Measurements from ENCODE around the gene TMEM273. TPM values are rescaled to one million over a fixed set of nuclear protein-coding genes. Genes with fewer than 3 reads are reported as not detected.

TMEM273 gene
- polyA plus RNA-seq, 1 of the 3 experiments (the other 2 are of a cell fraction) = not detected

DNA sequence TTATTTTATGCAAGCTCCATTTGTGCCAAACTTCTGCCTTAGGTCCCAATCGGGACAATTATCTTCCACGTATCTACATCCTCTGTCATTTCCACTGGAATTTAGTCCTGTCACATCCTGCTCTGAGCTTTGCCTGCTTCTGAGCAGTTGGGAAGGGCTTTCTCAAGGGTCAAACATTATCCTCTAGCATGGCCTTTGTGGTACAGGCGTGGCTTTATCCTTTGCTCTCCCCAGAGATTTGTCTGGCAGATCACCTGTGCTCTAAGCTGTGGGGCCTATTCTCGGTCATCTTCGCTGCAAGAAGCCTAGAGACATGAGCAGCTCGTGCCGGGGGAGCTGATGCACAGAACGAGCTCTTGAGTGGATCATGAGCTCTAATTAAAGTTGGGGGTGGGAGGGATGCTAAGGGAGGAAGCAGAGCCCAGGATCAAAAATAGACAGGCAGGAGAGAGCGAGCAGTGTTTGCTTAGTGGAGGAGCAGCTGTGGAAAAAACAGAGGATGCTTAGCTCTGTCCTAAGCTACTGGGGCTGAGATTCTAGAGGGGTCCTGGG, 19.8 kb upstream of the TMEM273 start:
- no peaks in the 10 kb centered on the region for H3K9me2 ChIP-seq

DNA sequence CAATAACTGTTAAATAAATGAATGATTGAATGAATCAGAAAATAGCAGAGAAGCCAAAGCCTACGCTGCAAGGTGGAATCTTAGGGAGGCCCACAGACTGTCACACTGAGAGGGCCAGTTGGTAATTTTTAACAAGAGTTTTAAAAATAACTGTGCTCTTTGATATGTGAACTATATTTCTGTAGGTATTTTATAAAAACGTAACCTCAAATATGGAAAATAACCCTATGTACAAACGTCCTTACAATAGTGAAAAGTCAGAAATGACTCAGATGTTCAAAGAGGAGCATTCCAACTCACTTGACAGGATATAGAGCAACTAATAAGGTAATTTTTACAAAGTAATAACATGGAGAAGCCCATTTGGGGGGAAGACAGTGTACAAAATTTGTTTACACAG, 18.9 kb upstream of the TMEM273 start:
- Histone ChIP-seq H3K27ac (ENCODE audit: low read depth in 2 of 2, low read length in 1 of 2) (no peak overlapping the region), H3K27me3 (ENCODE audit: insufficient read depth) (no peaks in the 10 kb centered on the region), H3K9me3 (no peaks in the 10 kb centered on the region; the same call in 1 of the 2 replicates), H3F3A (replicated peaks; ENCODE audit: insufficient read depth) (no peaks in the 10 kb centered on the region), H2AFZ (ENCODE audit: low read depth) (no peak overlapping the region), H3K4me1 (ENCODE audit: control insufficient read depth in 1 of 2, insufficient read depth in 2 of 2, low read depth in 1 of 2, low read length in 1 of 2) (no peaks in the 10 kb centered on the region; a peak in 1 of 4 replicates), H3K9ac (no peak overlapping the region), H3K4me2 (no peak overlapping the region), H3K79me2 (ENCODE audit: insufficient read depth) (no peaks in the 10 kb centered on the region), H4K20me1 (ENCODE audit: insufficient read depth) (no peaks in the 10 kb centered on the region), H3K36me3 (replicated peaks in 1 of 2; ENCODE audit: control insufficient read depth in 1 of 2, insufficient read depth in 2 of 2, low read length in 1 of 2) (no peaks in the 10 kb centered on the region), H3K4me3 (ENCODE audit: low read depth in 2 of 2, low read length in 1 of 2) (no peak overlapping the region), H3K9me2 (no peaks in the 10 kb centered on the region)
- CTCF ChIA-PET = interaction anchor here (1.2 to 1.6 kb wide), 2 partner anchors 10 to 40 kb away, joined by 3 to 4 read pairs; no protein-coding TSS in a partner anchor
- WGBS (ENCODE audit: low lambda C conversion rate) = 30% methylated on average over 3 of the region's 3 CpGs
- no peak for DNase-seq
- POLR2A ChIA-PET = no interaction called here
- TF ChIP-seq, protein P1, sequence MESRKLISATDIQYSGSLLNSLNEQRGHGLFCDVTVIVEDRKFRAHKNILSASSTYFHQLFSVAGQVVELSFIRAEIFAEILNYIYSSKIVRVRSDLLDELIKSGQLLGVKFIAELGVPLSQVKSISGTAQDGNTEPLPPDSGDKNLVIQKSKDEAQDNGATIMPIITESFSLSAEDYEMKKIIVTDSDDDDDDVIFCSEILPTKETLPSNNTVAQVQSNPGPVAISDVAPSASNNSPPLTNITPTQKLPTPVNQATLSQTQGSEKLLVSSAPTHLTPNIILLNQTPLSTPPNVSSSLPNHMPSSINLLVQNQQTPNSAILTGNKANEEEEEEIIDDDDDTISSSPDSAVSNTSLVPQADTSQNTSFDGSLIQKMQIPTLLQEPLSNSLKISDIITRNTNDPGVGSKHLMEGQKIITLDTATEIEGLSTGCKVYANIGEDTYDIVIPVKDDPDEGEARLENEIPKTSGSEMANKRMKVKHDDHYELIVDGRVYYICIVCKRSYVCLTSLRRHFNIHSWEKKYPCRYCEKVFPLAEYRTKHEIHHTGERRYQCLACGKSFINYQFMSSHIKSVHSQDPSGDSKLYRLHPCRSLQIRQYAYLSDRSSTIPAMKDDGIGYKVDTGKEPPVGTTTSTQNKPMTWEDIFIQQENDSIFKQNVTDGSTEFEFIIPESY (IDR thresholded peaks at IDR 0.05; ENCODE audit: borderline replicate concordance, low read depth) = no peak
- TF ChIP-seq RXRA (IDR thresholded peaks at IDR 0.05; ENCODE audit: borderline replicate concordance, low read depth) (no peak), NFIC (IDR thresholded peaks at IDR 0.05; ENCODE audit: borderline replicate concordance) (no peak), MXI1 (IDR thresholded peaks at IDR 0.05; ENCODE audit: low read depth, low read length) (no peak), RCOR1 (IDR thresholded peaks at IDR 0.05; ENCODE audit: low read length) (no peak), POLR2AphosphoS5 (IDR thresholded peaks at IDR 0.05; ENCODE audit: low read depth, low read length) (no peak)
- TF ChIP-seq, protein P2, sequence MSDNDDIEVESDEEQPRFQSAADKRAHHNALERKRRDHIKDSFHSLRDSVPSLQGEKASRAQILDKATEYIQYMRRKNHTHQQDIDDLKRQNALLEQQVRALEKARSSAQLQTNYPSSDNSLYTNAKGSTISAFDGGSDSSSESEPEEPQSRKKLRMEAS (IDR thresholded peaks at IDR 0.05; ENCODE audit: low read depth) = no peak

More for the DNA sequence above, 19.8 kb upstream of the TMEM273 start:
- Histone ChIP-seq H3K79me2 (ENCODE audit: insufficient read depth) (no peaks in the 10 kb centered on the region), H3K27me3 (ENCODE audit: insufficient read depth) (no peaks in the 10 kb centered on the region), H4K20me1 (ENCODE audit: insufficient read depth) (no peaks in the 10 kb centered on the region), H3K27ac (ENCODE audit: low read depth in 2 of 2, low read length in 1 of 2) (no peak overlapping the region), H3K4me2 (no peak overlapping the region), H2AFZ (ENCODE audit: low read depth) (no peak overlapping the region), H3K9ac (no peak overlapping the region), H3F3A (replicated peaks; ENCODE audit: insufficient read depth) (no peaks in the 10 kb centered on the region), H3K9me3 (no peaks in the 10 kb centered on the region; the same call in 1 of the 2 replicates), H3K4me1 (ENCODE audit: control insufficient read depth in 1 of 2, insufficient read depth in 2 of 2, low read depth in 1 of 2, low read length in 1 of 2) (no peaks in the 10 kb centered on the region; a peak in 1 of 4 replicates), H3K4me3 (ENCODE audit: low read depth in 2 of 2, low read length in 1 of 2) (no peak overlapping the region), H3K36me3 (replicated peaks in 1 of 2; ENCODE audit: control insufficient read depth in 1 of 2, insufficient read depth in 2 of 2, low read length in 1 of 2) (no peaks in the 10 kb centered on the region)
- POLR2A ChIA-PET = no interaction called here
- TF ChIP-seq MEF2A (IDR thresholded peaks at IDR 0.05; ENCODE audit: borderline replicate concordance, low read depth) = no peak
- TF ChIP-seq SIN3A (IDR thresholded peaks at IDR 0.05; ENCODE audit: borderline replicate concordance, low read depth, low read length) = no peak
- TF ChIP-seq, protein P3, sequence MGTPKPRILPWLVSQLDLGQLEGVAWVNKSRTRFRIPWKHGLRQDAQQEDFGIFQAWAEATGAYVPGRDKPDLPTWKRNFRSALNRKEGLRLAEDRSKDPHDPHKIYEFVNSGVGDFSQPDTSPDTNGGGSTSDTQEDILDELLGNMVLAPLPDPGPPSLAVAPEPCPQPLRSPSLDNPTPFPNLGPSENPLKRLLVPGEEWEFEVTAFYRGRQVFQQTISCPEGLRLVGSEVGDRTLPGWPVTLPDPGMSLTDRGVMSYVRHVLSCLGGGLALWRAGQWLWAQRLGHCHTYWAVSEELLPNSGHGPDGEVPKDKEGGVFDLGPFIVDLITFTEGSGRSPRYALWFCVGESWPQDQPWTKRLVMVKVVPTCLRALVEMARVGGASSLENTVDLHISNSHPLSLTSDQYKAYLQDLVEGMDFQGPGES (IDR thresholded peaks at IDR 0.05; ENCODE audit: low read depth, low read length) = no peak
- no peak for TF ChIP-seq RCOR1 (IDR thresholded peaks at IDR 0.05; ENCODE audit: low read length)
- TF ChIP-seq JUND (IDR thresholded peaks at IDR 0.05) = no peak
- TF ChIP-seq RAD21 (IDR thresholded peaks at IDR 0.05; ENCODE audit: low read length) = no peak
- TF ChIP-seq, protein P4, sequence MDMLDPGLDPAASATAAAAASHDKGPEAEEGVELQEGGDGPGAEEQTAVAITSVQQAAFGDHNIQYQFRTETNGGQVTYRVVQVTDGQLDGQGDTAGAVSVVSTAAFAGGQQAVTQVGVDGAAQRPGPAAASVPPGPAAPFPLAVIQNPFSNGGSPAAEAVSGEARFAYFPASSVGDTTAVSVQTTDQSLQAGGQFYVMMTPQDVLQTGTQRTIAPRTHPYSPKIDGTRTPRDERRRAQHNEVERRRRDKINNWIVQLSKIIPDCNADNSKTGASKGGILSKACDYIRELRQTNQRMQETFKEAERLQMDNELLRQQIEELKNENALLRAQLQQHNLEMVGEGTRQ (IDR thresholded peaks at IDR 0.05; ENCODE audit: borderline replicate concordance, low read depth, low read length) = no peak
- TF ChIP-seq, protein P5, sequence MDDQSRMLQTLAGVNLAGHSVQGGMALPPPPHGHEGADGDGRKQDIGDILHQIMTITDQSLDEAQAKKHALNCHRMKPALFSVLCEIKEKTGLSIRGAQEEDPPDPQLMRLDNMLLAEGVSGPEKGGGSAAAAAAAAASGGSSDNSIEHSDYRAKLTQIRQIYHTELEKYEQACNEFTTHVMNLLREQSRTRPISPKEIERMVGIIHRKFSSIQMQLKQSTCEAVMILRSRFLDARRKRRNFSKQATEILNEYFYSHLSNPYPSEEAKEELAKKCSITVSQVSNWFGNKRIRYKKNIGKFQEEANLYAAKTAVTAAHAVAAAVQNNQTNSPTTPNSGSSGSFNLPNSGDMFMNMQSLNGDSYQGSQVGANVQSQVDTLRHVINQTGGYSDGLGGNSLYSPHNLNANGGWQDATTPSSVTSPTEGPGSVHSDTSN (IDR thresholded peaks at IDR 0.05) = no peak
- TF ChIP-seq, protein P2 (IDR thresholded peaks at IDR 0.05; ENCODE audit: low read depth) = no peak
- TF ChIP-seq GATA2 (CRISPR knock-in tag; IDR thresholded peaks at IDR 0.05) = no peak
- TF ChIP-seq FOXJ3 (CRISPR knock-in tag; IDR thresholded peaks at IDR 0.05) = no peak
- TF ChIP-seq EP300 (IDR thresholded peaks at IDR 0.05; ENCODE audit: borderline replicate concordance in 1 of 2, low read depth in 1 of 2, low read length in 1 of 2) = no peak
- CTCF ChIA-PET = interaction anchor here (1.2 to 1.6 kb wide), 2 partner anchors 9 to 41 kb away, joined by 3 to 4 read pairs; no protein-coding TSS in a partner anchor
- no peak for DNase-seq
- 29% methylated on average over 9 of the region's 9 CpGs for WGBS (ENCODE audit: low lambda C conversion rate)

All from SK-N-SH (cell line).